SJCRH30 (cell line): Measurements from ENCODE around the gene METTL15. TPM values are rescaled to one million over a fixed set of nuclear protein-coding genes. Genes with fewer than 3 reads are reported as not detected.
"Not testable (repeated sequence)": the region's sequence is repeated elsewhere in the genome, so short reads cannot be mapped to it uniquely, and the experiment has no call there.

ENCODE experiments used
- DNase-seq, 2 experiments: peaks; one replicate each; pipeline ENCODE4 v3.0.0-alpha.2; 2015 to 2020
- H3K27ac ChIP-seq: fragments of 250-450 bp; sonication (Bioruptor Pico); 2 replicates; pipeline ENCODE4 v1.5.1; 2020; ENCODE audit warnings: mild to moderate bottlenecking, moderate library complexity
- H3K27me3 ChIP-seq: fragments of 250-450 bp; sonication (Bioruptor Pico); 2 replicates; pipeline ENCODE4 v1.5.1; 2020; ENCODE audit warnings: mild to moderate bottlenecking, moderate library complexity
- H3K36me3 ChIP-seq: fragments of 250-450 bp; sonication (Bioruptor Pico); 2 replicates; pipeline ENCODE4 v1.5.1; 2020; ENCODE audit warnings: mild to moderate bottlenecking, moderate library complexity
- H3K4me1 ChIP-seq: fragments of 250-450 bp; sonication (Bioruptor Pico); 2 replicates; pipeline ENCODE4 v1.5.1; 2020; ENCODE audit warnings: mild to moderate bottlenecking, moderate library complexity
- H3K4me3 ChIP-seq: fragments of 250-450 bp; sonication (Bioruptor Pico); 2 replicates; pipeline ENCODE4 v1.5.1; 2020; ENCODE audit warnings: mild to moderate bottlenecking, moderate library complexity
- H3K9me3 ChIP-seq: fragments of 250-450 bp; sonication (Bioruptor Pico); replicated peaks from 2 replicates; pipeline ENCODE4 v1.5.1; 2020; ENCODE audit warnings: mild to moderate bottlenecking, moderate library complexity
- total RNA-seq: library from RNA; depleted of rRNA; stranded (reverse); fragments of >200 nt; shearing (Covaris generic); gene quantifications from 2 replicates; pipeline ENCODE4 v1.2.3, GENCODE V29; 2014

Gene METTL15
- total RNA-seq, 1 experiment from 2014 or later: 16.0 TPM

- Histone ChIP-seq H3K27ac (no peak overlapping the region), H3K9me3 (no peaks in the 10 kb centered on the region), H3K36me3 (no peaks in the 10 kb centered on the region; the same call in 1 of the 2 replicates), H3K4me3 (no peak overlapping the region), H3K27me3 (no peaks in the 10 kb centered on the region), H3K4me1 (no peaks in the 10 kb centered on the region)
- DNase-seq: no peak
Measured at GRCh38 chr11:28209906-28210305, 101.7 kb downstream of the METTL15 start.

GRCh38 chr11:28222063-28222462, 113.9 kb downstream of the METTL15 start:
- not testable (repeated sequence) for H3K27me3 ChIP-seq, DNase-seq, H3K27ac ChIP-seq, H3K4me3 ChIP-seq, H3K9me3 ChIP-seq, H3K36me3 ChIP-seq, H3K4me1 ChIP-seq

- Histone ChIP-seq H3K9me3 (no peaks in the 10 kb centered on the region; the same call in 1 of the 2 replicates), H3K27ac (no peak overlapping the region), H3K36me3 (no peaks in the 10 kb centered on the region), H3K4me3 (no peak overlapping the region), H3K27me3 (no peaks in the 10 kb centered on the region), H3K4me1 (peaks cover 6% of the 10 kb centered on the region; the same call in 1 of the 2 replicates)
- DNase-seq: no peak
Measured at GRCh38 chr11:28223577-28223976, 115.4 kb downstream of the METTL15 start.

- H3K9me3 ChIP-seq: no peaks in the 10 kb centered on the region; the same call in 1 of the 2 replicates
- H3K27me3 ChIP-seq: no peaks in the 10 kb centered on the region
- DNase-seq: no peak
- H3K36me3 ChIP-seq: no peaks in the 10 kb centered on the region
- no peak overlapping the region for H3K27ac ChIP-seq
- no peak overlapping the region for H3K4me3 ChIP-seq
- H3K4me1 ChIP-seq: peaks cover 6% of the 10 kb centered on the region; the same call in 1 of the 2 replicates
Measured at GRCh38 chr11:28223994-28224393, 115.8 kb downstream of the METTL15 start.

GRCh38 chr11:28227460-28227859, 119.3 kb downstream of the METTL15 start:
- H3K27ac ChIP-seq: no peak overlapping the region
- H3K9me3 ChIP-seq: no peaks in the 10 kb centered on the region; the same call in 1 of the 2 replicates
- H3K4me3 ChIP-seq: no peak overlapping the region
- peaks cover 6% of the 10 kb centered on the region; the same call in 1 of the 2 replicates for H3K4me1 ChIP-seq
- DNase-seq: no peak
- H3K27me3 ChIP-seq: no peaks in the 10 kb centered on the region
- no peaks in the 10 kb centered on the region; the same call in 1 of the 2 replicates for H3K36me3 ChIP-seq

GRCh38 chr11:28228196-28228895, 120.2 kb downstream of the METTL15 start:
- no peak for DNase-seq
- H3K4me3 ChIP-seq: no peak overlapping the region
- H3K9me3 ChIP-seq: no peaks in the 10 kb centered on the region; the same call in 1 of the 2 replicates
- H3K36me3 ChIP-seq: no peaks in the 10 kb centered on the region; the same call in 1 of the 2 replicates
- H3K27ac ChIP-seq: no peak overlapping the region
- no peaks in the 10 kb centered on the region for H3K27me3 ChIP-seq
- H3K4me1 ChIP-seq: peaks cover 6% of the 10 kb centered on the region; the same call in 1 of the 2 replicates

GRCh38 chr11:28231475-28231874, 123.3 kb downstream of the METTL15 start:
- Histone ChIP-seq H3K4me1 (0 out of 2 replicates have a peak, but pooled peaks cover 6% of the 10 kb centered on the region), H3K27me3 (no peaks in the 10 kb centered on the region), H3K9me3 (no peaks in the 10 kb centered on the region), H3K36me3 (no peaks in the 10 kb centered on the region; the same call in 1 of the 2 replicates), H3K4me3 (no peak overlapping the region), H3K27ac (no peak overlapping the region)
- no peak for DNase-seq

- Histone ChIP-seq H3K4me3 (no peak overlapping the region), H3K27me3 (no peaks in the 10 kb centered on the region), H3K27ac (no peak overlapping the region), H3K36me3 (no peaks in the 10 kb centered on the region; the same call in 1 of the 2 replicates), H3K4me1 (0 out of 2 replicates have a peak, but pooled peaks cover 6% of the 10 kb centered on the region), H3K9me3 (0 out of 2 replicates have a peak, but pooled peaks cover 2% of the 10 kb centered on the region)
- DNase-seq: no peak
Measured at GRCh38 chr11:28232649-28233048, 124.5 kb downstream of the METTL15 start.

GRCh38 chr11:28241760-28242159, 133.6 kb downstream of the METTL15 start:
- Histone ChIP-seq H3K27me3 (no peaks in the 10 kb centered on the region), H3K27ac (no peak overlapping the region), H3K4me3 (no peak overlapping the region), H3K9me3 (0 out of 2 replicates have a peak, but pooled peaks cover 2% of the 10 kb centered on the region), H3K36me3 (no peaks in the 10 kb centered on the region), H3K4me1 (no peaks in the 10 kb centered on the region)
- DNase-seq: no peak

- Histone ChIP-seq H3K27ac (no peak overlapping the region), H3K4me3 (no peak overlapping the region), H3K27me3 (no peaks in the 10 kb centered on the region), H3K36me3 (no peaks in the 10 kb centered on the region), H3K9me3 (no peaks in the 10 kb centered on the region), H3K4me1 (no peaks in the 10 kb centered on the region)
- no peak for DNase-seq
Measured at GRCh38 chr11:28242596-28242995, 134.4 kb downstream of the METTL15 start.

- no peak for DNase-seq
- Histone ChIP-seq H3K36me3 (no peaks in the 10 kb centered on the region), H3K9me3 (no peaks in the 10 kb centered on the region), H3K4me1 (no peaks in the 10 kb centered on the region), H3K27me3 (no peaks in the 10 kb centered on the region), H3K4me3 (no peak overlapping the region), H3K27ac (no peak overlapping the region)
Measured at GRCh38 chr11:28243061-28243460, 134.9 kb downstream of the METTL15 start.

GRCh38 chr11:28243581-28243980, 135.4 kb downstream of the METTL15 start:
- H3K4me3 ChIP-seq: no peak overlapping the region
- no peak overlapping the region for H3K27ac ChIP-seq
- no peak for DNase-seq
- no peaks in the 10 kb centered on the region for H3K36me3 ChIP-seq
- no peaks in the 10 kb centered on the region for H3K27me3 ChIP-seq
- no peaks in the 10 kb centered on the region for H3K9me3 ChIP-seq
- H3K4me1 ChIP-seq: no peaks in the 10 kb centered on the region

- Histone ChIP-seq H3K27ac (no peak overlapping the region), H3K27me3 (no peaks in the 10 kb centered on the region), H3K9me3 (no peaks in the 10 kb centered on the region; the same call in 1 of the 2 replicates), H3K4me1 (no peaks in the 10 kb centered on the region), H3K36me3 (no peaks in the 10 kb centered on the region), H3K4me3 (no peak overlapping the region)
- no peak for DNase-seq
Measured at GRCh38 chr11:28245131-28245530, 136.9 kb downstream of the METTL15 start.

GRCh38 chr11:28250192-28250591, 142.0 kb downstream of the METTL15 start:
- H3K27ac ChIP-seq: no peak overlapping the region
- no peaks in the 10 kb centered on the region for H3K36me3 ChIP-seq
- no peak overlapping the region for H3K4me3 ChIP-seq
- DNase-seq: no peak
- no peaks in the 10 kb centered on the region for H3K4me1 ChIP-seq
- no peaks in the 10 kb centered on the region for H3K27me3 ChIP-seq
- H3K9me3 ChIP-seq: no peaks in the 10 kb centered on the region; the same call in 1 of the 2 replicates

- H3K9me3 ChIP-seq: no peaks in the 10 kb centered on the region; the same call in 1 of the 2 replicates
- no peak for DNase-seq
- H3K4me3 ChIP-seq: no peak overlapping the region
- no peak overlapping the region for H3K27ac ChIP-seq
- H3K36me3 ChIP-seq: no peaks in the 10 kb centered on the region
- H3K27me3 ChIP-seq: no peaks in the 10 kb centered on the region
- no peaks in the 10 kb centered on the region for H3K4me1 ChIP-seq
Measured at GRCh38 chr11:28251257-28251656, 143.1 kb downstream of the METTL15 start.
